Gastrocnemius medialis (tissue), 4 donors: ENCODE measurements around the gene GJC2.

Experiments used
- POLR2A ChIP-seq, 2 donors: fragments of 450-650 bp; IDR thresholded peaks; one replicate each; pipeline ENCODE4 v1.6.1; 2017; ENCODE audit warnings: antibody characterized with exemption in 2 of 2, mild to moderate bottlenecking in 2 of 2, moderate library complexity in 2 of 2
- TF ChIP-seq, protein P1 (sequence below), 5 experiments: fragments of 450-650 bp in 3 of 5; fragments of 200-600 bp in 2 of 5; sonication (generic) in 2 of 5; IDR thresholded peaks in 4 of 5; conservative IDR thresholded peaks in 1 of 5; 1 replicate in 4 of 5; 2 replicates in 1 of 5; pipeline ENCODE4 v1.5.1; 2016 to 2019; ENCODE audit warnings: antibody characterized with exemption in 5 of 5, mild to moderate bottlenecking in 3 of 5, moderate library complexity in 3 of 5

DNA sequence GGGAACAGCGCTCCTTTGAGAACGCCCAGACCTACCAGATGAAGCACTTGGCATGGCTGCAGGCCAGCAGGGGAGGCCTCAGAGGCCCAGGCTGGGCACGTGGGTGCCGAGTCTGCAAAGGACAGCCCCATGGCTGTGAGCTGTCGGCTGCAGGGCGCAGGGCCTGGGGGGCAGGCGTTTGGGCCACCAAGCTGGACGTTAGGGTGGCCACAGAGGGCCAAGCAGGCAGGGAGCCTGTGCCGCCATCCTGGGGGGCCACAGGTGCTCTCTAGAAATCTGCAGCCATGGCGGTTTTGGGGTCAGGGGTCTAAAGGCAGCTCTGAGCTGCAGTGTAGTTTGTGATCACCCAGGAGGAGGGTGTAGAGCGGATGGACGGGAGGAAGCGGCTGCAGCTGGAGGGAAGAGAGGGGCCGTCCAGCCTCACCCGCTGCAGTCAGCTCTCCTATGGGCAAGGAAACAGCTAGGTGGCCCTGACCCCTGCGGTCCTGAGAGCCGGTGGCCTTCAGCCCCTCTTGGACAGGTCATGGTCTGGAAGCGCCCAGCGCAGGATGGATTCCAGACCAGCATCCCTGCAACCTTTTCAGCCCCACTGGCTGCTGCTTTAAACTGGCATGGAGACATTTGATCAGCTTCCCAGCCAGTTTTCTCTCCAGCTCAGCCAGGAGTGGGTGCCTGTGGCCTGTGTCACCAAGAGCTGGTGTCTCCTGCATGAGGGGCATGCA lies 26.9 kb downstream of the GJC2 start:
- TF ChIP-seq, protein P1, sequence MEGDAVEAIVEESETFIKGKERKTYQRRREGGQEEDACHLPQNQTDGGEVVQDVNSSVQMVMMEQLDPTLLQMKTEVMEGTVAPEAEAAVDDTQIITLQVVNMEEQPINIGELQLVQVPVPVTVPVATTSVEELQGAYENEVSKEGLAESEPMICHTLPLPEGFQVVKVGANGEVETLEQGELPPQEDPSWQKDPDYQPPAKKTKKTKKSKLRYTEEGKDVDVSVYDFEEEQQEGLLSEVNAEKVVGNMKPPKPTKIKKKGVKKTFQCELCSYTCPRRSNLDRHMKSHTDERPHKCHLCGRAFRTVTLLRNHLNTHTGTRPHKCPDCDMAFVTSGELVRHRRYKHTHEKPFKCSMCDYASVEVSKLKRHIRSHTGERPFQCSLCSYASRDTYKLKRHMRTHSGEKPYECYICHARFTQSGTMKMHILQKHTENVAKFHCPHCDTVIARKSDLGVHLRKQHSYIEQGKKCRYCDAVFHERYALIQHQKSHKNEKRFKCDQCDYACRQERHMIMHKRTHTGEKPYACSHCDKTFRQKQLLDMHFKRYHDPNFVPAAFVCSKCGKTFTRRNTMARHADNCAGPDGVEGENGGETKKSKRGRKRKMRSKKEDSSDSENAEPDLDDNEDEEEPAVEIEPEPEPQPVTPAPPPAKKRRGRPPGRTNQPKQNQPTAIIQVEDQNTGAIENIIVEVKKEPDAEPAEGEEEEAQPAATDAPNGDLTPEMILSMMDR (IDR thresholded peaks at IDR 0.05 in 4 of 5, conservative IDR thresholded peaks at IDR 0.05 in 1 of 5): no peak
- TF ChIP-seq POLR2A (IDR thresholded peaks at IDR 0.05): no peak
